Endothelial cell of umbilical vein (primary cell): ENCODE data around the gene RIMKLB. TPM values are rescaled to one million over a fixed set of nuclear protein-coding genes. Genes with fewer than 3 reads are reported as not detected.

Experiments
- BruUV-seq: library from RNA; stranded (reverse); fragments of 400-500 nt; replicated peaks from 2 replicates; lab custom pipeline; 2021; lab: Mats Ljungman, UMichigan
- CTCF ChIA-PET: fragments of 300-600, 350-600 bp; sonication (Branson Sonifier 250); formaldehyde crosslinking; loops from one replicate; lab custom pipeline; 2021; ENCODE audit warnings: antibody characterized with exemption, inconsistent platforms; lab: Charles Lee
- POLR2A ChIA-PET: fragments of 300-600, 350-600 bp; sonication (Branson Sonifier 250); formaldehyde crosslinking; loops from one replicate; lab custom pipeline; 2021; ENCODE audit warnings: antibody characterized with exemption, inconsistent platforms; lab: Charles Lee
- DNase-seq: peaks from one replicate; pipeline ENCODE4 v3.0.0-alpha.2; 2011; ENCODE audit warnings: low read depth, low spot score
- FAIRE-seq: peaks from 2 replicates; lab custom pipeline; 2011; peaks lifted over from hg19 to GRCh38; lab: Jason Lieb, UNC
- H2AFZ ChIP-seq: 2 replicates; pipeline ENCODE4 v1.6.0; 2012; ENCODE audit warnings: low read depth, low read length, control low read depth, inconsistent platforms
- H3K27ac ChIP-seq: 2 replicates; pipeline ENCODE4 v1.5.1; 2011; ENCODE audit warnings: low read depth, mild to moderate bottlenecking, control low read depth, low read length, moderate library complexity; ENCODE audit not compliant: insufficient read depth
- H3K27me3 ChIP-seq, 2 experiments: 2 replicates each; pipeline versions ENCODE4 v1.6.0 to v1.6.1; 2011; ENCODE audit warnings: low read length in 2 of 2, mixed read lengths in 1 of 2; ENCODE audit not compliant: control insufficient read depth in 2 of 2, insufficient read depth in 2 of 2
- H3K36me3 ChIP-seq, 2 experiments: 2 replicates in 1 of 2; 3 replicates in 1 of 2; pipeline ENCODE4 v1.5.1; 2011; ENCODE audit warnings: low read length in 2 of 2, mild to moderate bottlenecking in 1 of 2, moderate library complexity in 1 of 2; ENCODE audit not compliant: control insufficient read depth in 2 of 2, insufficient read depth in 2 of 2; ENCODE audit errors: extremely low read depth in 1 of 2
- H3K4me1 ChIP-seq: 3 replicates; pipeline ENCODE4 v1.5.1; 2011; ENCODE audit warnings: mild to moderate bottlenecking, low read length; ENCODE audit not compliant: control insufficient read depth, insufficient read depth; ENCODE audit errors: extremely low read depth
- H3K4me2 ChIP-seq: 2 replicates; pipeline ENCODE4 v1.6.1; 2011; ENCODE audit warnings: low read length, control low read depth, mixed read lengths; ENCODE audit not compliant: insufficient read depth
- H3K4me3 ChIP-seq, 3 experiments: fragments of 200-600 bp in 1 of 3; sonication (generic), shearing (Covaris generic) in 1 of 3; replicated peaks in 1 of 3; 2 replicates each; pipeline ENCODE4 v1.5.1; 2011 to 2016; ENCODE audit warnings: control low read depth in 3 of 3, low read length in 3 of 3, mild to moderate bottlenecking in 2 of 3, inconsistent platforms in 1 of 3, low read depth in 1 of 3, moderate library complexity in 1 of 3; ENCODE audit not compliant: insufficient read depth in 1 of 3
- H3K79me2 ChIP-seq: 2 replicates; pipeline ENCODE4 v1.6.0; 2012; ENCODE audit warnings: low read length, inconsistent platforms; ENCODE audit not compliant: control insufficient read depth, insufficient read depth
- H3K9ac ChIP-seq: replicated peaks from 2 replicates; pipeline ENCODE3; 2011; ENCODE audit warnings: low read length, control low read depth; ENCODE audit not compliant: insufficient read depth; ENCODE audit errors: extremely low read depth
- H3K9me1 ChIP-seq: replicated peaks from 3 replicates; pipeline ENCODE4 v1.6.0; 2011; ENCODE audit warnings: mild to moderate bottlenecking, low read length; ENCODE audit not compliant: control insufficient read depth, insufficient read depth; ENCODE audit errors: extremely low read depth
- H3K9me3 ChIP-seq: replicated peaks from 2 replicates; pipeline ENCODE4 v1.5.1; 2012; ENCODE audit warnings: low read length, inconsistent platforms; ENCODE audit not compliant: control insufficient read depth, insufficient read depth
- H4K20me1 ChIP-seq: replicated peaks from 2 replicates; pipeline ENCODE3; 2011; ENCODE audit warnings: mild to moderate bottlenecking, low read length; ENCODE audit not compliant: control insufficient read depth, insufficient read depth; ENCODE audit errors: extremely low read depth
- EZH2 ChIP-seq: IDR thresholded peaks from 2 replicates; pipeline ENCODE4 v1.6.1; 2012; ENCODE audit warnings: borderline replicate concordance, low read depth, mild to moderate bottlenecking, moderate library complexity, low read length, inconsistent platforms; ENCODE audit not compliant: severe bottlenecking
- FOS ChIP-seq: IDR thresholded peaks from 2 replicates; pipeline ENCODE4 v1.6.1; 2011; ENCODE audit warnings: mild to moderate bottlenecking, low read length, moderate library complexity, borderline replicate concordance; ENCODE audit not compliant: insufficient read depth
- GATA2 ChIP-seq: IDR thresholded peaks from 2 replicates; pipeline ENCODE4 v1.7.0; 2011; ENCODE audit warnings: low read depth, mild to moderate bottlenecking, moderate library complexity, mixed read lengths, low read length; ENCODE audit not compliant: insufficient read length, insufficient read depth
- JUN ChIP-seq: IDR thresholded peaks from 2 replicates; pipeline ENCODE4 v1.6.1; 2011; ENCODE audit warnings: borderline replicate concordance, low read depth; ENCODE audit not compliant: insufficient read length, insufficient read depth
- MYC ChIP-seq: IDR thresholded peaks from one replicate; pipeline ENCODE4 v1.6.1; 2011; ENCODE audit warnings: mild to moderate bottlenecking, low read depth, low read length
- POLR2A ChIP-seq: IDR thresholded peaks from 2 replicates; pipeline ENCODE4 v1.6.1; 2012; ENCODE audit warnings: low read depth, mild to moderate bottlenecking, control low read depth, low read length
- POLR2AphosphoS5 ChIP-seq: IDR thresholded peaks from 2 replicates; pipeline ENCODE4 v1.6.1; 2012; ENCODE audit warnings: low read depth, mild to moderate bottlenecking, control low read depth, low read length, moderate library complexity; ENCODE audit not compliant: insufficient read depth
- dilution Hi-C: fragments of 300-500 bp; cut with MboI; formaldehyde crosslinking; loops from one replicate; pipeline ENCODE4 v1.15.0; 2019; ENCODE audit warnings: low sequenced_read_pairs; ENCODE audit not compliant: extremely low pct_ligation_motif_present
- intact Hi-C: fragments of 100-400 bp; cut with micrococcal nuclease; formaldehyde crosslinking; loops from one replicate; pipeline ENCODE4 v1.10.0; 2022
- polyA plus RNA-seq, 4 experiments: library from polyadenylated mRNA; depleted of rRNA in 3 of 4; stranded (reverse) in 3 of 4; unstranded in 1 of 4; fragments of >200 nt; gene quantifications; 2 replicates each; pipeline versions ENCODE4 v1.2.1 to v1.2.3, GENCODE V29; 2011 to 2012; ENCODE audit warnings: missing spikeins in 1 of 4
- total RNA-seq: library from RNA; stranded (reverse); gene quantifications from 2 replicates; pipeline ENCODE4 v1.2.3, GENCODE V29; 2021
- TF ChIP-seq, protein P1 (sequence below), 2 donors: IDR thresholded peaks; 1 replicate in 1 of 2; 2 replicates in 1 of 2; pipeline ENCODE4 v1.5.1; 2011; ENCODE audit warnings: low read length in 2 of 2, mild to moderate bottlenecking in 2 of 2, moderate library complexity in 2 of 2, control low read depth in 1 of 2, inconsistent platforms in 1 of 2, low read depth in 1 of 2; ENCODE audit not compliant: insufficient read depth in 1 of 2; ENCODE audit errors: extremely low read depth in 1 of 2
- TF ChIP-seq, protein P2 (sequence below): IDR thresholded peaks from 2 replicates; pipeline ENCODE4 v1.6.1; 2011; ENCODE audit not compliant: insufficient read depth, insufficient read length

The RIMKLB gene
- total and polyA plus RNA-seq, 2 donors (not counting 3 experiments of a cell fraction or from before 2014, with no cell fraction given): 35.5 to 64.3 TPM

DNA sequence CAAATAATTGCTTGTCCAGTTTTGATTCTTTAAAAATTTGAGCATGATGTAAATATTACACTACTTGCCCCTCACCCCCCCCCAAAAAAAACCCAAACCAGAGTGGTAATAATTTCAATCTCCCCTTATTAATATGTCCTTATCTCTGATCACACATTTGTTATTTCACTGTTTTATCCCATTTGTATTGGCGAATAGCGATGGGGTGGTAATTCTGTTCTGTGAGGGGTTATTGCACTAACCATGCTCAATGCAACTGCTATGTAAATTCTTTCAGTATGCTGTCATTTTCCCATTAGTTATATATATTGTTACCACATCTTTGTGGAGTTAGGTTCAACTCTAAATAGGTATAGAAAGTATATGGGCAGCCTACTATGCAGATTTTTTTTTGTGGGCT, 1.1 kb downstream of the RIMKLB start:
- TSS peak; percentile 24 for BruUV-seq
- Histone ChIP-seq H4K20me1 (peaks cover 12% of the 10 kb centered on the region), H3K79me2 (peaks cover 44% of the 10 kb centered on the region), H3K27me3 (no peaks in the 10 kb centered on the region), H3K4me1 (peaks cover 21% of the 10 kb centered on the region), H3K9me3 (no peaks in the 10 kb centered on the region), H3K27ac (peak overlapping the region; percentile 83), H3K4me2 (peak overlapping the region; percentile 98), H3K9ac (peak overlapping the region; percentile 94), H3K36me3 (no peaks in the 10 kb centered on the region), H2AFZ (peak overlapping the region; percentile 48), H3K4me3 (peak overlapping the region; percentile 58 to 90 (median 84)), H3K9me1 (no peaks in the 10 kb centered on the region)
- intact Hi-C loops: loop anchor here (1.0 to 10.0 kb wide), 2 partner anchors 10 to 454 kb away; no protein-coding TSS in a partner anchor
- no peak for TF ChIP-seq POLR2A
- TF ChIP-seq FOS: no peak
- TF ChIP-seq, protein P1, sequence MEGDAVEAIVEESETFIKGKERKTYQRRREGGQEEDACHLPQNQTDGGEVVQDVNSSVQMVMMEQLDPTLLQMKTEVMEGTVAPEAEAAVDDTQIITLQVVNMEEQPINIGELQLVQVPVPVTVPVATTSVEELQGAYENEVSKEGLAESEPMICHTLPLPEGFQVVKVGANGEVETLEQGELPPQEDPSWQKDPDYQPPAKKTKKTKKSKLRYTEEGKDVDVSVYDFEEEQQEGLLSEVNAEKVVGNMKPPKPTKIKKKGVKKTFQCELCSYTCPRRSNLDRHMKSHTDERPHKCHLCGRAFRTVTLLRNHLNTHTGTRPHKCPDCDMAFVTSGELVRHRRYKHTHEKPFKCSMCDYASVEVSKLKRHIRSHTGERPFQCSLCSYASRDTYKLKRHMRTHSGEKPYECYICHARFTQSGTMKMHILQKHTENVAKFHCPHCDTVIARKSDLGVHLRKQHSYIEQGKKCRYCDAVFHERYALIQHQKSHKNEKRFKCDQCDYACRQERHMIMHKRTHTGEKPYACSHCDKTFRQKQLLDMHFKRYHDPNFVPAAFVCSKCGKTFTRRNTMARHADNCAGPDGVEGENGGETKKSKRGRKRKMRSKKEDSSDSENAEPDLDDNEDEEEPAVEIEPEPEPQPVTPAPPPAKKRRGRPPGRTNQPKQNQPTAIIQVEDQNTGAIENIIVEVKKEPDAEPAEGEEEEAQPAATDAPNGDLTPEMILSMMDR (IDR thresholded peaks at IDR 0.05; ENCODE audit: extremely low read depth in 1 of 2, insufficient read depth in 1 of 2, low read depth in 1 of 2, low read length in 2 of 2): no peak
- TF ChIP-seq MYC: no peak
- no peak for TF ChIP-seq POLR2AphosphoS5
- FAIRE-seq: no peak
- ChIA-PET CTCF (no interaction called here), POLR2A (no interaction called here)
- dilution Hi-C loops: no loop called here
- peak; percentile 26 for DNase-seq

DNA sequence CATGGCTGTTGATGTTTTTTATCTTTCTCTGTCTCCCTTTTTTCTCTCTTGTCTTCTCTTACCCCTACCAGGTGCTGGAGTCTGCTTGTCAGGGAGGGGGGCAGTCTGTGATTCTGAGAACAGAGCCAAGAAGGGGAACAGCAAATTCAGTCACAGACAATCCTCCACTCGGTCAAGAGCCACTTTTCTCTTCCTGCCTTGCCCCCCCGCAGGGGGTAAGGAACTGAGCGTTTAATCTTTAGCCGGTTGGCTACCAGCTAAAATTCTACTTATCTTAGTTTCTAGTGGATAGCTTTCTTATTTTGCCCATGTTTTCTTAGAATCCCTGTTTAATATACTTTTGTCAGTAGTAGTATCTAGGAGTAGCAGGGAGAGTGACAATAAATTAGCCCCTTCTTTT, 1.9 kb downstream of the RIMKLB start:
- dilution Hi-C loops: no loop called here
- Histone ChIP-seq H3K9me1 (no peaks in the 10 kb centered on the region), H3K36me3 (no peaks in the 10 kb centered on the region), H3K27ac (peak overlapping the region; percentile 8), H3K9me3 (no peaks in the 10 kb centered on the region), H3K79me2 (peaks cover 49% of the 10 kb centered on the region), H3K4me1 (peaks cover 21% of the 10 kb centered on the region), H3K4me2 (peak overlapping the region; percentile 98), H3K9ac (peak overlapping the region; percentile 94), H2AFZ (no peak overlapping the region), H3K4me3 (peak overlapping the region in 2 of 3 experiments; percentile 10 to 90), H3K27me3 (no peaks in the 10 kb centered on the region), H4K20me1 (peaks cover 12% of the 10 kb centered on the region)
- POLR2A ChIA-PET: no interaction called here
- FAIRE-seq (no peak), DNase-seq (no peak)
- CTCF ChIA-PET: no interaction called here
- TF ChIP-seq MYC: no peak
- no peak for TF ChIP-seq EZH2
- TF ChIP-seq JUN: no peak
- TF ChIP-seq FOS: no peak
- no peak for TF ChIP-seq GATA2
- TF ChIP-seq, protein P2, sequence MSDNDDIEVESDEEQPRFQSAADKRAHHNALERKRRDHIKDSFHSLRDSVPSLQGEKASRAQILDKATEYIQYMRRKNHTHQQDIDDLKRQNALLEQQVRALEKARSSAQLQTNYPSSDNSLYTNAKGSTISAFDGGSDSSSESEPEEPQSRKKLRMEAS: no peak
- TF ChIP-seq, protein P1 (IDR thresholded peaks at IDR 0.05; ENCODE audit: extremely low read depth in 1 of 2, insufficient read depth in 1 of 2, low read depth in 1 of 2, low read length in 2 of 2): no peak
- TF ChIP-seq POLR2A: no peak
- TF ChIP-seq POLR2AphosphoS5: no peak
- no TSS peak for BruUV-seq
- intact Hi-C loops: loop anchor here (1.0 to 10.0 kb wide), 2 partner anchors 10 to 455 kb away; no protein-coding TSS in a partner anchor
